Esophagus squamous epithelium (tissue), 5 donors: ENCODE measurements around the gene ZDHHC20. TPM values are rescaled to one million over a fixed set of nuclear protein-coding genes. Genes with fewer than 3 reads are reported as not detected.
"Not testable (repeated sequence)": the region's sequence is repeated elsewhere in the genome, so short reads cannot be mapped to it uniquely, and the experiment has no call there.

Source experiments
- DNase-seq: peaks from one replicate; lab custom pipeline; 2025; lab: John Stamatoyannopoulos, UW
- H3K27ac ChIP-seq, 4 donors: fragments of 200-600 bp; sonication (generic); one replicate each; pipeline ENCODE4 v1.5.1; 2016 to 2019; ENCODE audit warnings: mild to moderate bottlenecking in 1 of 4
- H3K27me3 ChIP-seq, 4 donors: fragments of 200-600 bp; sonication (generic); 1 replicate in 3 of 4; 2 replicates in 1 of 4; pipeline versions ENCODE4 v1.5.1 to v1.6.0; 2017 to 2021; ENCODE audit warnings: antibody characterized with exemption in 1 of 4
- H3K36me3 ChIP-seq, 3 donors: fragments of 200-600 bp; sonication (generic); one replicate each; pipeline ENCODE4 v1.5.1; 2016 to 2019
- H3K4me1 ChIP-seq, 3 donors: fragments of 200-600 bp; sonication (generic); one replicate each; pipeline ENCODE4 v1.5.1; 2017 to 2019
- H3K4me3 ChIP-seq, 4 donors: fragments of 200-600 bp; sonication (generic); 1 replicate in 3 of 4; 2 replicates in 1 of 4; pipeline ENCODE4 v1.5.1; 2016 to 2019; ENCODE audit warnings: mild to moderate bottlenecking in 2 of 4, moderate library complexity in 1 of 4
- H3K9me3 ChIP-seq, 3 donors: fragments of 200-600 bp; sonication (generic); one replicate each; pipeline ENCODE4 v1.5.1; 2016 to 2019
- CTCF ChIP-seq, 6 experiments: fragments of 450-650 bp in 4 of 6; fragments of 200-600 bp in 2 of 6; sonication (generic) in 2 of 6; IDR thresholded peaks; one replicate each; pipeline ENCODE4 v1.5.1; 2016 to 2019; ENCODE audit warnings: antibody characterized with exemption in 6 of 6, mild to moderate bottlenecking in 4 of 6, moderate library complexity in 4 of 6
- POLR2A ChIP-seq, 4 donors: fragments of 450-650 bp; IDR thresholded peaks; one replicate each; pipeline ENCODE4 v1.6.1; 2017; ENCODE audit warnings: antibody characterized with exemption in 4 of 4, mild to moderate bottlenecking in 4 of 4, moderate library complexity in 3 of 4
- WGBS, 2 donors: methylation state at CpG; one replicate each; pipeline ENCODE4 v1.1.5; 2018; 5-methylcytosine and 5-hydroxymethylcytosine counted together
- intact Hi-C: fragments of 100-400 bp; cut with DNase I; formaldehyde crosslinking; loops from one replicate; pipeline ENCODE4 v1.15.0; 2022
- total RNA-seq, 4 donors: library from RNA; depleted of rRNA; stranded (reverse); fragments of >200 nt; gene quantifications; one replicate each; pipeline ENCODE4 v1.1.0, GENCODE V29; 2016
- donor health status: DM: yes; HTN: yes; CAD: no.

ZDHHC20 gene
- total RNA-seq, 4 donors from 2014 or later: 64.0 to 83.9 (median 74.9) TPM

- DNase-seq: no peak
- Histone ChIP-seq H3K27ac (no peak overlapping the region), H3K4me1 (no peaks in the 10 kb centered on the region), H3K36me3 (peaks cover 0 to 99% (median 0%) of the 10 kb centered on the region in 3 donors), H3K4me3 (no peak overlapping the region), H3K27me3 (no peaks in the 10 kb centered on the region), H3K9me3 (peaks cover 0 to 8% (median 0%) of the 10 kb centered on the region in 3 donors)
- no peak for TF ChIP-seq POLR2A (IDR thresholded peaks at IDR 0.05)
- no peak for TF ChIP-seq CTCF (IDR thresholded peaks at IDR 0.05)
- intact Hi-C loops: no loop called here
- WGBS, 2 donors: 82 to 94% methylated on average over 2 of the region's 2 CpGs
Measured at GRCh38 chr13:21389124-21389523, 70.0 kb downstream of the ZDHHC20 start.

GRCh38 chr13:21385710-21386109 lies 73.4 kb downstream of the ZDHHC20 start:
- H3K27ac ChIP-seq: no peak overlapping the region
- no peaks in the 10 kb centered on the region for H3K4me1 ChIP-seq
- H3K27me3 ChIP-seq: no peaks in the 10 kb centered on the region
- TF ChIP-seq POLR2A (IDR thresholded peaks at IDR 0.05): no peak
- no peak for TF ChIP-seq CTCF (IDR thresholded peaks at IDR 0.05)
- 84 to 94% methylated on average over 2 of the region's 2 CpGs for WGBS, 2 donors
- no peak overlapping the region for H3K4me3 ChIP-seq
- peaks cover 0 to 98% (median 16%) of the 10 kb centered on the region in 3 donors for H3K36me3 ChIP-seq
- H3K9me3 ChIP-seq: peaks cover 0 to 8% (median 0%) of the 10 kb centered on the region in 3 donors
- intact Hi-C loops: no loop called here
- DNase-seq: no peak

GRCh38 chr13:21383090-21383489 lies 76.0 kb downstream of the ZDHHC20 start:
- H3K9me3 ChIP-seq: peaks cover 0 to 8% (median 0%) of the 10 kb centered on the region in 3 donors
- H3K4me3 ChIP-seq: no peak overlapping the region
- no peak for DNase-seq
- no peaks in the 10 kb centered on the region for H3K27me3 ChIP-seq
- peaks cover 0 to 98% (median 20%) of the 10 kb centered on the region in 3 donors for H3K36me3 ChIP-seq
- no peak for TF ChIP-seq CTCF (IDR thresholded peaks at IDR 0.05)
- TF ChIP-seq POLR2A (IDR thresholded peaks at IDR 0.05): no peak
- intact Hi-C loops: no loop called here
- 78 to 83% methylated on average over 6 of the region's 6 CpGs for WGBS, 2 donors
- H3K4me1 ChIP-seq: no peaks in the 10 kb centered on the region
- no peak overlapping the region for H3K27ac ChIP-seq

- H3K4me1 ChIP-seq, DNase-seq, H3K27me3 ChIP-seq, H3K9me3 ChIP-seq, intact Hi-C loops, H3K4me3 ChIP-seq, H3K27ac ChIP-seq: not testable (repeated sequence)
- peaks cover 0 to 85% (median 18%) of the 10 kb centered on the region in 3 donors for H3K36me3 ChIP-seq
- WGBS, 2 donors: 73 to 91% methylated on average over 5 to 12 of the region's 36 CpGs
Measured at GRCh38 chr13:21376998-21377985, 81.8 kb downstream of the ZDHHC20 start.

GRCh38 chr13:21372530-21372929 lies 86.6 kb downstream of the ZDHHC20 start:
- intact Hi-C loops: no loop called here
- Histone ChIP-seq H3K4me1 (no peaks in the 10 kb centered on the region), H3K27ac (no peak overlapping the region), H3K4me3 (no peak overlapping the region), H3K36me3 (peaks cover 0 to 37% (median 3%) of the 10 kb centered on the region in 3 donors), H3K27me3 (no peaks in the 10 kb centered on the region), H3K9me3 (no peaks in the 10 kb centered on the region)
- TF ChIP-seq CTCF (IDR thresholded peaks at IDR 0.05) (no peak), POLR2A (IDR thresholded peaks at IDR 0.05) (no peak)
- WGBS, 2 donors: 42 to 55% methylated on average over 1 of the region's 1 CpG
- DNase-seq: no peak
